T-cell (primary cell): ENCODE data around the gene PDSS2. TPM values are rescaled to one million over a fixed set of nuclear protein-coding genes. Genes with fewer than 3 reads are reported as not detected.

Experiments used
- ATAC-seq, 4 experiments: fragments of 200-7000 bp in 3 of 4; fragments of 150-1000 bp in 1 of 4; cut with Tn5 transposase; replicated peaks in 1 of 4; 1 replicate in 3 of 4; 2 replicates in 1 of 4; pipeline ENCODE4 v1.10.0; 2021; ENCODE audit warnings: moderate library complexity in 3 of 4, mild to moderate bottlenecking in 2 of 4, moderate number of reproducible peaks in 1 of 4
- CTCF ChIA-PET, 2 donors: fragments of 300-600 bp; sonication (Branson Sonifier 250); formaldehyde crosslinking; loops; one replicate each; lab custom pipeline; 2022; ENCODE audit warnings: antibody characterized with exemption in 2 of 2; lab: Charles Lee
- POLR2A ChIA-PET, 2 donors: fragments of 300-600 bp; sonication (Branson Sonifier 250); formaldehyde crosslinking; loops; one replicate each; lab custom pipeline; 2022; ENCODE audit warnings: antibody characterized with exemption in 2 of 2; lab: Charles Lee
- DNase-seq, 35 experiments: peaks; one replicate each; pipeline versions ENCODE4 v3.0.0 to v3.0.0-alpha.2; 2013 to 2023
- H3K27ac ChIP-seq: one replicate; pipeline ENCODE4 v1.5.1; 2013; ENCODE audit warnings: low read length
- H3K27me3 ChIP-seq, 2 experiments: replicated peaks in 1 of 2; 1 replicate in 1 of 2; 2 replicates in 1 of 2; pipeline versions ENCODE4 v1.6.1 to v1.7.0; 2013; ENCODE audit warnings: low read length in 1 of 2, mixed read lengths in 1 of 2; ENCODE audit not compliant: control insufficient read depth in 2 of 2, insufficient read depth in 2 of 2; ENCODE audit errors: extremely low read depth in 1 of 2
- H3K36me3 ChIP-seq, 2 donors: 1 replicate in 1 of 2; 2 replicates in 1 of 2; pipeline versions ENCODE4 v1.6.1 to v1.7.0; 2013; ENCODE audit warnings: low read length in 1 of 2; ENCODE audit not compliant: control insufficient read depth in 2 of 2, insufficient read depth in 1 of 2; ENCODE audit errors: extremely low read depth in 1 of 2
- H3K4me1 ChIP-seq, 2 experiments: 1 replicate in 1 of 2; 2 replicates in 1 of 2; pipeline versions ENCODE4 v1.6.1 to v1.7.0; 2013; ENCODE audit warnings: low read length in 2 of 2, mixed read lengths in 1 of 2; ENCODE audit not compliant: insufficient read depth in 2 of 2, control insufficient read depth in 1 of 2; ENCODE audit errors: extremely low read depth in 1 of 2
- H3K4me3 ChIP-seq, 2 donors: 1 replicate in 1 of 2; 2 replicates in 1 of 2; pipeline versions ENCODE4 v1.5.1 to v1.7.0; 2013; ENCODE audit warnings: mild to moderate bottlenecking in 2 of 2, low read length in 1 of 2, moderate library complexity in 1 of 2; ENCODE audit not compliant: control insufficient read depth in 1 of 2; ENCODE audit errors: extremely low read depth in 1 of 2
- H3K9me3 ChIP-seq: 2 replicates; pipeline ENCODE4 v1.7.0; 2013
- H3K27ac Mint-ChIP-seq, 2 donors: one replicate each; pipeline ENCODE4 v1.8.0; 2020 to 2021; ENCODE audit warnings: mild to moderate bottlenecking in 2 of 2, mixed read lengths in 2 of 2
- H3K27me3 Mint-ChIP-seq, 2 donors: one replicate each; pipeline ENCODE4 v1.8.0; 2021 to 2022; ENCODE audit warnings: mixed read lengths in 2 of 2
- H3K36me3 Mint-ChIP-seq: one replicate; pipeline ENCODE4 v1.8.0; 2021; ENCODE audit warnings: mixed read lengths
- H3K4me1 Mint-ChIP-seq, 3 donors: one replicate each; pipeline ENCODE4 v1.8.0; 2020 to 2022; ENCODE audit warnings: mixed read lengths in 3 of 3, mild to moderate bottlenecking in 1 of 3
- H3K4me3 Mint-ChIP-seq, 3 donors: one replicate each; pipeline ENCODE4 v1.8.0; 2020 to 2022; ENCODE audit warnings: mild to moderate bottlenecking in 3 of 3, mixed read lengths in 3 of 3, moderate library complexity in 3 of 3
- H3K9me3 Mint-ChIP-seq, 3 donors: one replicate each; pipeline ENCODE4 v1.8.0; 2020 to 2022; ENCODE audit warnings: mixed read lengths in 3 of 3
- WGBS: methylation state at CpG from one replicate; pipeline ENCODE4 v1.1.5; 2013; ENCODE audit warnings: missing lambda C conversion rate; ENCODE audit not compliant: insufficient coverage; 5-methylcytosine and 5-hydroxymethylcytosine counted together
- total RNA-seq, 35 experiments: library from RNA in 6 of 35; stranded (reverse) in 6 of 35; fragments of 120-200 nt in 1 of 35; gene quantifications; one replicate each; pipeline versions ENCODE4 v1.2.1 to v1.2.4 and lab custom pipeline; 2013 to 2026

The PDSS2 gene
- total RNA-seq, 5 donors from 2014 or later (not counting 1 experiment from before 2014, with no cell fraction given) = 10.8 to 13.6 (median 11.8) TPM

- H3K4me1 Mint-ChIP-seq = no peaks in the 10 kb centered on the region
- no peaks in the 10 kb centered on the region for H3K27me3 Mint-ChIP-seq
- no peak for DNase-seq
- WGBS = 100% methylated on average over 2 of the region's 3 CpGs
- Histone ChIP-seq H3K36me3 (no peaks in the 10 kb centered on the region), H3K4me1 (no peaks in the 10 kb centered on the region), H3K9me3 (no peaks in the 10 kb centered on the region), H3K4me3 (no peak overlapping the region), H3K27ac (no peak overlapping the region), H3K27me3 (no peaks in the 10 kb centered on the region)
- H3K36me3 Mint-ChIP-seq = peaks cover 5% of the 10 kb centered on the region
- H3K4me3 Mint-ChIP-seq = no peak overlapping the region
- no peak overlapping the region for H3K27ac Mint-ChIP-seq
- CTCF ChIA-PET = no interaction called here
- POLR2A ChIA-PET = no interaction called here
- no peak for ATAC-seq
- no peaks in the 10 kb centered on the region for H3K9me3 Mint-ChIP-seq
Observed at GRCh38 chr6:107161521-107161920, 297.8 kb downstream of the PDSS2 start.

GRCh38 chr6:107156617-107157016 is 302.7 kb downstream of the PDSS2 start:
- POLR2A ChIA-PET = no interaction called here
- ATAC-seq (no peak), DNase-seq (no peak)
- WGBS = 80% methylated on average over 2 of the region's 2 CpGs
- Histone ChIP-seq H3K4me3 (no peak overlapping the region), H3K27ac (no peak overlapping the region), H3K4me1 (no peaks in the 10 kb centered on the region), H3K27me3 (no peaks in the 10 kb centered on the region), H3K9me3 (no peaks in the 10 kb centered on the region), H3K36me3 (peaks cover 0 to 2% of the 10 kb centered on the region in 2 donors)
- H3K27ac Mint-ChIP-seq = no peak overlapping the region
- no peaks in the 10 kb centered on the region for H3K9me3 Mint-ChIP-seq
- H3K27me3 Mint-ChIP-seq = no peaks in the 10 kb centered on the region
- H3K4me3 Mint-ChIP-seq = no peak overlapping the region
- H3K36me3 Mint-ChIP-seq = peaks cover 18% of the 10 kb centered on the region
- H3K4me1 Mint-ChIP-seq = no peaks in the 10 kb centered on the region
- CTCF ChIA-PET = no interaction called here

- no peak overlapping the region for H3K4me3 Mint-ChIP-seq
- ATAC-seq (no peak), DNase-seq (no peak)
- no peak overlapping the region for H3K27ac Mint-ChIP-seq
- Histone ChIP-seq H3K27me3 (no peaks in the 10 kb centered on the region), H3K27ac (no peak overlapping the region), H3K9me3 (no peaks in the 10 kb centered on the region), H3K4me1 (no peaks in the 10 kb centered on the region), H3K36me3 (peaks cover 0 to 2% of the 10 kb centered on the region in 2 donors), H3K4me3 (no peak overlapping the region)
- no peaks in the 10 kb centered on the region for H3K27me3 Mint-ChIP-seq
- no peaks in the 10 kb centered on the region for H3K4me1 Mint-ChIP-seq
- WGBS = 86% methylated on average over 1 of the region's 2 CpGs
- H3K9me3 Mint-ChIP-seq = no peaks in the 10 kb centered on the region
- POLR2A ChIA-PET = no interaction called here
- CTCF ChIA-PET = no interaction called here
- peaks cover 18% of the 10 kb centered on the region for H3K36me3 Mint-ChIP-seq
Observed at GRCh38 chr6:107154801-107155160, 304.6 kb downstream of the PDSS2 start.

GRCh38 chr6:107154131-107154800 is 305.1 kb downstream of the PDSS2 start:
- no peak overlapping the region for H3K4me3 ChIP-seq
- DNase-seq (no peak), ATAC-seq (no peak)
- H3K4me1 Mint-ChIP-seq = no peaks in the 10 kb centered on the region
- WGBS = 81% methylated on average over 4 of the region's 12 CpGs
- H3K9me3 Mint-ChIP-seq = no peaks in the 10 kb centered on the region
- no peak overlapping the region for H3K4me3 Mint-ChIP-seq
- no peak overlapping the region for H3K27ac ChIP-seq
- H3K27ac Mint-ChIP-seq = no peak overlapping the region
- peaks cover 0 to 2% of the 10 kb centered on the region in 2 donors for H3K36me3 ChIP-seq
- H3K36me3 Mint-ChIP-seq = peaks cover 18% of the 10 kb centered on the region
- no peaks in the 10 kb centered on the region for H3K9me3 ChIP-seq
- no peaks in the 10 kb centered on the region for H3K27me3 Mint-ChIP-seq
- no peaks in the 10 kb centered on the region for H3K4me1 ChIP-seq
- no peaks in the 10 kb centered on the region for H3K27me3 ChIP-seq
- CTCF ChIA-PET = no interaction called here
- POLR2A ChIA-PET = no interaction called here

GRCh38 chr6:107152638-107153430 is 306.5 kb downstream of the PDSS2 start:
- Histone ChIP-seq H3K9me3 (no peaks in the 10 kb centered on the region), H3K27me3 (no peaks in the 10 kb centered on the region), H3K27ac (no peak overlapping the region), H3K4me3 (no peak overlapping the region), H3K36me3 (peaks cover 0 to 2% of the 10 kb centered on the region in 2 donors), H3K4me1 (no peaks in the 10 kb centered on the region)
- CTCF ChIA-PET = no interaction called here
- no peak for DNase-seq
- H3K4me1 Mint-ChIP-seq = no peaks in the 10 kb centered on the region
- no peak overlapping the region for H3K4me3 Mint-ChIP-seq
- no peaks in the 10 kb centered on the region for H3K9me3 Mint-ChIP-seq
- no peak overlapping the region for H3K27ac Mint-ChIP-seq
- ATAC-seq = no peak
- POLR2A ChIA-PET = no interaction called here
- no peaks in the 10 kb centered on the region for H3K27me3 Mint-ChIP-seq
- WGBS = no CpG with 5 or more reads among the region's 8 CpGs
- H3K36me3 Mint-ChIP-seq = peaks cover 18% of the 10 kb centered on the region

- WGBS = no CpG with 5 or more reads among the region's 4 CpGs
- CTCF ChIA-PET = no interaction called here
- DNase-seq (no peak), ATAC-seq (no peak)
- Mint-ChIP-seq H3K36me3 (no peaks in the 10 kb centered on the region), H3K4me3 (no peak overlapping the region), H3K9me3 (no peaks in the 10 kb centered on the region), H3K27me3 (no peaks in the 10 kb centered on the region), H3K4me1 (no peaks in the 10 kb centered on the region), H3K27ac (no peak overlapping the region)
- Histone ChIP-seq H3K27ac (no peak overlapping the region), H3K4me3 (no peak overlapping the region), H3K4me1 (no peaks in the 10 kb centered on the region), H3K9me3 (no peaks in the 10 kb centered on the region), H3K36me3 (no peaks in the 10 kb centered on the region), H3K27me3 (no peaks in the 10 kb centered on the region)
- POLR2A ChIA-PET = no interaction called here
Observed at GRCh38 chr6:107144666-107145065, 314.7 kb downstream of the PDSS2 start.
